Measurements from ENCODE around the gene RALGPS1. TPM values are rescaled to one million over a fixed set of nuclear protein-coding genes. Genes with fewer than 3 reads are reported as not detected.

Gene RALGPS1
- polyA plus RNA-seq, 1 of the 3 experiments (the other 2 are of a cell fraction): 3.9 TPM

DNA sequence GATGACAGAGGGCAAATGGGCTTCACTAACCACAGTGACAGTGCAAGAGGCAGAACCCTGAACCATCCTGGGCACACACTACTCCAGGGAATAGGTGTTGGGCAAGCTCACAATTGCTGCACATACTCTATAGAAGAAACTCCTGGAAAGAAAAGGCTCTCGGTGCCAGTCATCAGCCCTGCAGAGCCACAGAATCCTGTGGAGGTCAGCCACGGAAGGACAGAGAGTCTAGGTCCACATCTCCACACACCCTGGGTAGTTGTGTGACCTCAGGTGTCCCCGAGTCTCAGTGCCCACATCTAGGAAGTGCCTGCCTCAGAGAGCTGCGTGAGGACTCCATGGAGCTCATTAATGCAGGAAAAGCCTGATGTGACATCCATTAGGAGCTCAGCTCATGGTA is 223.9 kb downstream of the RALGPS1 start:
- no peaks in the 10 kb centered on the region for H3K9me3 ChIP-seq
- H3K4me1 ChIP-seq (ENCODE audit: control insufficient read depth in 1 of 2, insufficient read depth in 2 of 2, low read depth in 1 of 2, low read length in 1 of 2): peaks cover 3 to 6% of the 10 kb centered on the region in 2 experiments; a peak in 2 of 4 replicates
- no peak overlapping the region for H3K4me2 ChIP-seq
- DNase-seq: no peak
- no peak overlapping the region for H3K27ac ChIP-seq (ENCODE audit: low read depth in 2 of 2, low read length in 1 of 2)
- POLR2A ChIA-PET: no interaction called here
- no peak overlapping the region for H2AFZ ChIP-seq (ENCODE audit: low read depth)
- TF ChIP-seq, protein P1, sequence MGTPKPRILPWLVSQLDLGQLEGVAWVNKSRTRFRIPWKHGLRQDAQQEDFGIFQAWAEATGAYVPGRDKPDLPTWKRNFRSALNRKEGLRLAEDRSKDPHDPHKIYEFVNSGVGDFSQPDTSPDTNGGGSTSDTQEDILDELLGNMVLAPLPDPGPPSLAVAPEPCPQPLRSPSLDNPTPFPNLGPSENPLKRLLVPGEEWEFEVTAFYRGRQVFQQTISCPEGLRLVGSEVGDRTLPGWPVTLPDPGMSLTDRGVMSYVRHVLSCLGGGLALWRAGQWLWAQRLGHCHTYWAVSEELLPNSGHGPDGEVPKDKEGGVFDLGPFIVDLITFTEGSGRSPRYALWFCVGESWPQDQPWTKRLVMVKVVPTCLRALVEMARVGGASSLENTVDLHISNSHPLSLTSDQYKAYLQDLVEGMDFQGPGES (IDR thresholded peaks at IDR 0.05; ENCODE audit: low read depth, low read length): no peak
- TF ChIP-seq, protein P2, sequence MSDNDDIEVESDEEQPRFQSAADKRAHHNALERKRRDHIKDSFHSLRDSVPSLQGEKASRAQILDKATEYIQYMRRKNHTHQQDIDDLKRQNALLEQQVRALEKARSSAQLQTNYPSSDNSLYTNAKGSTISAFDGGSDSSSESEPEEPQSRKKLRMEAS (IDR thresholded peaks at IDR 0.05; ENCODE audit: low read depth): no peak
- TF ChIP-seq, protein P3, sequence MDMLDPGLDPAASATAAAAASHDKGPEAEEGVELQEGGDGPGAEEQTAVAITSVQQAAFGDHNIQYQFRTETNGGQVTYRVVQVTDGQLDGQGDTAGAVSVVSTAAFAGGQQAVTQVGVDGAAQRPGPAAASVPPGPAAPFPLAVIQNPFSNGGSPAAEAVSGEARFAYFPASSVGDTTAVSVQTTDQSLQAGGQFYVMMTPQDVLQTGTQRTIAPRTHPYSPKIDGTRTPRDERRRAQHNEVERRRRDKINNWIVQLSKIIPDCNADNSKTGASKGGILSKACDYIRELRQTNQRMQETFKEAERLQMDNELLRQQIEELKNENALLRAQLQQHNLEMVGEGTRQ (IDR thresholded peaks at IDR 0.05; ENCODE audit: borderline replicate concordance, low read depth, low read length): no peak
- TF ChIP-seq POLR2AphosphoS5 (IDR thresholded peaks at IDR 0.05; ENCODE audit: low read depth, low read length) (no peak), MEF2A (IDR thresholded peaks at IDR 0.05; ENCODE audit: borderline replicate concordance, low read depth) (no peak)
- H3K36me3 ChIP-seq (replicated peaks in 1 of 2; ENCODE audit: control insufficient read depth in 1 of 2, insufficient read depth in 2 of 2, low read length in 1 of 2): no peaks in the 10 kb centered on the region
- WGBS (ENCODE audit: low lambda C conversion rate): 100% methylated on average over 2 of the region's 4 CpGs
- no peak overlapping the region for H3K9ac ChIP-seq
- no peaks in the 10 kb centered on the region for H3K9me2 ChIP-seq
- H4K20me1 ChIP-seq (ENCODE audit: insufficient read depth): no peaks in the 10 kb centered on the region
- no peak overlapping the region for H3K4me3 ChIP-seq (ENCODE audit: low read depth in 2 of 2, low read length in 1 of 2)
- CTCF ChIA-PET: interaction anchor here (0.9 to 1.1 kb wide), 3 partner anchors 11 to 198 kb away, joined by 3 read pairs; no protein-coding TSS in a partner anchor
- no peaks in the 10 kb centered on the region for H3K79me2 ChIP-seq (ENCODE audit: insufficient read depth)
- H3K27me3 ChIP-seq (ENCODE audit: insufficient read depth): no peaks in the 10 kb centered on the region
- H3F3A ChIP-seq (replicated peaks; ENCODE audit: insufficient read depth): no peaks in the 10 kb centered on the region

DNA sequence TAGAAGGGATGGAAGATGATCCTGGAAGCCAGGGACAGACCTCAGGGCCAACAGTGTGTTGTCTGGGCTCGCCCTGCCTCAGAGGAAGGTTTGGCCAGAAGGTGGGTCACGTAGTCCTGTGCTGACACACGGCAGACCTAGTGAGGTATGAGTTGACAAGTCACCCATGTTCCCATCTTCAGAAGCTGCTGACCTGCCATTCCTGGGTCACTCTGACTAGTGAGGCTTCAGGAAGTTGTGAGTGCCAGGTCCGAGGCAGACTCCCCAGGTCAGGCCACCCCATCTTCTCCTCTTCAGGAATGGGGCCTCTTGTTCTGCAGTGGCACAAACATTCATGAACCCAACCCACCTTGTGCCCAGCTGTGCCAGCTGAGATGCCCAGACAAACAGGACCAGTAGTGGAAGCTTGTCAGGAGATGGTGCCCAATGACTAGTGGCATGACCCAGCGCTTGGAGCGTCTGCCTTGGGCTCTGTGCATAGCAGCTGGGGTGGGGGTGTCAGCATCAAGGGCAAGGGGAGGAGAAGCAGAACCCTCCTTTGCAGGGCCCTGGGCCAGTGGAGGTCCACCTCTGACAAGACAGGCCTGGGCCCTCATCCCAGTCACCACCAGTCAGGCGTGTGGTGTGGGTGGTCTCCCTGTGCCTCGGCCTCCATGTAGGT is 224.6 kb downstream of the RALGPS1 start:
- 93% methylated on average over 4 of the region's 8 CpGs for WGBS (ENCODE audit: low lambda C conversion rate)
- DNase-seq: no peak
- TF ChIP-seq, protein P4, sequence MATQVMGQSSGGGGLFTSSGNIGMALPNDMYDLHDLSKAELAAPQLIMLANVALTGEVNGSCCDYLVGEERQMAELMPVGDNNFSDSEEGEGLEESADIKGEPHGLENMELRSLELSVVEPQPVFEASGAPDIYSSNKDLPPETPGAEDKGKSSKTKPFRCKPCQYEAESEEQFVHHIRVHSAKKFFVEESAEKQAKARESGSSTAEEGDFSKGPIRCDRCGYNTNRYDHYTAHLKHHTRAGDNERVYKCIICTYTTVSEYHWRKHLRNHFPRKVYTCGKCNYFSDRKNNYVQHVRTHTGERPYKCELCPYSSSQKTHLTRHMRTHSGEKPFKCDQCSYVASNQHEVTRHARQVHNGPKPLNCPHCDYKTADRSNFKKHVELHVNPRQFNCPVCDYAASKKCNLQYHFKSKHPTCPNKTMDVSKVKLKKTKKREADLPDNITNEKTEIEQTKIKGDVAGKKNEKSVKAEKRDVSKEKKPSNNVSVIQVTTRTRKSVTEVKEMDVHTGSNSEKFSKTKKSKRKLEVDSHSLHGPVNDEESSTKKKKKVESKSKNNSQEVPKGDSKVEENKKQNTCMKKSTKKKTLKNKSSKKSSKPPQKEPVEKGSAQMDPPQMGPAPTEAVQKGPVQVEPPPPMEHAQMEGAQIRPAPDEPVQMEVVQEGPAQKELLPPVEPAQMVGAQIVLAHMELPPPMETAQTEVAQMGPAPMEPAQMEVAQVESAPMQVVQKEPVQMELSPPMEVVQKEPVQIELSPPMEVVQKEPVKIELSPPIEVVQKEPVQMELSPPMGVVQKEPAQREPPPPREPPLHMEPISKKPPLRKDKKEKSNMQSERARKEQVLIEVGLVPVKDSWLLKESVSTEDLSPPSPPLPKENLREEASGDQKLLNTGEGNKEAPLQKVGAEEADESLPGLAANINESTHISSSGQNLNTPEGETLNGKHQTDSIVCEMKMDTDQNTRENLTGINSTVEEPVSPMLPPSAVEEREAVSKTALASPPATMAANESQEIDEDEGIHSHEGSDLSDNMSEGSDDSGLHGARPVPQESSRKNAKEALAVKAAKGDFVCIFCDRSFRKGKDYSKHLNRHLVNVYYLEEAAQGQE (IDR thresholded peaks at IDR 0.05; ENCODE audit: low read depth, low read length): no peak
- TF ChIP-seq GABPA (IDR thresholded peaks at IDR 0.05; ENCODE audit: low read depth) (no peak), TAF1 (IDR thresholded peaks at IDR 0.05; ENCODE audit: borderline replicate concordance, low read depth, low read length) (no peak), MXI1 (IDR thresholded peaks at IDR 0.05; ENCODE audit: low read depth, low read length) (no peak), SMC3 (IDR thresholded peaks at IDR 0.05; ENCODE audit: low read depth, low read length) (no peak), FOXJ3 (CRISPR knock-in tag; IDR thresholded peaks at IDR 0.05) (no peak), RCOR1 (IDR thresholded peaks at IDR 0.05; ENCODE audit: low read length) (no peak), RAD21 (IDR thresholded peaks at IDR 0.05; ENCODE audit: low read length) (no peak), POLR2AphosphoS5 (IDR thresholded peaks at IDR 0.05; ENCODE audit: low read depth, low read length) (no peak), TEAD4 (IDR thresholded peaks at IDR 0.05; ENCODE audit: borderline replicate concordance, insufficient read depth) (no peak), NFIC (IDR thresholded peaks at IDR 0.05; ENCODE audit: borderline replicate concordance) (no peak), RXRA (IDR thresholded peaks at IDR 0.05; ENCODE audit: borderline replicate concordance, low read depth) (no peak), YY1 (IDR thresholded peaks at IDR 0.05; ENCODE audit: low read depth) (no peak), CHD2 (IDR thresholded peaks at IDR 0.05; ENCODE audit: low read length, partially characterized antibody) (no peak)
- TF ChIP-seq, protein P5, sequence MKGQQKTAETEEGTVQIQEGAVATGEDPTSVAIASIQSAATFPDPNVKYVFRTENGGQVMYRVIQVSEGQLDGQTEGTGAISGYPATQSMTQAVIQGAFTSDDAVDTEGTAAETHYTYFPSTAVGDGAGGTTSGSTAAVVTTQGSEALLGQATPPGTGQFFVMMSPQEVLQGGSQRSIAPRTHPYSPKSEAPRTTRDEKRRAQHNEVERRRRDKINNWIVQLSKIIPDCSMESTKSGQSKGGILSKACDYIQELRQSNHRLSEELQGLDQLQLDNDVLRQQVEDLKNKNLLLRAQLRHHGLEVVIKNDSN (IDR thresholded peaks at IDR 0.05; ENCODE audit: borderline replicate concordance, low read depth): no peak
- TF ChIP-seq, protein P1 (IDR thresholded peaks at IDR 0.05; ENCODE audit: low read depth, low read length): no peak

More for the DNA sequence above, 224.6 kb downstream of the RALGPS1 start:
- Histone ChIP-seq H3K4me2 (no peak overlapping the region), H3K27me3 (ENCODE audit: insufficient read depth) (no peaks in the 10 kb centered on the region), H3K36me3 (replicated peaks in 1 of 2; ENCODE audit: control insufficient read depth in 1 of 2, insufficient read depth in 2 of 2, low read length in 1 of 2) (no peaks in the 10 kb centered on the region), H2AFZ (ENCODE audit: low read depth) (no peak overlapping the region), H3K9me2 (no peaks in the 10 kb centered on the region), H3K4me1 (ENCODE audit: control insufficient read depth in 1 of 2, insufficient read depth in 2 of 2, low read depth in 1 of 2, low read length in 1 of 2) (peaks cover 0 to 6% of the 10 kb centered on the region in 2 experiments; a peak in 1 of 4 replicates), H3K9ac (no peak overlapping the region), H3K4me3 (ENCODE audit: low read depth in 2 of 2, low read length in 1 of 2) (no peak overlapping the region), H3K79me2 (ENCODE audit: insufficient read depth) (no peaks in the 10 kb centered on the region), H3K27ac (ENCODE audit: low read depth in 2 of 2, low read length in 1 of 2) (no peak overlapping the region), H4K20me1 (ENCODE audit: insufficient read depth) (no peaks in the 10 kb centered on the region), H3F3A (replicated peaks; ENCODE audit: insufficient read depth) (no peaks in the 10 kb centered on the region), H3K9me3 (no peaks in the 10 kb centered on the region)
- CTCF ChIA-PET: interaction anchor here (1.1 to 1.5 kb wide), 3 partner anchors 8 to 16 kb away, joined by 3 to 4 read pairs (median 3); no protein-coding TSS in a partner anchor
- POLR2A ChIA-PET: no interaction called here
